Measurements from ENCODE around the gene CAPN9.
A peak's percentile ranks its signal among the peaks of the same experiment; 100 is the strongest.

The CAPN9 gene

GRCh38 chr1:230771773-230772354 is 24.7 kb downstream of the CAPN9 start:
- no peak for TF ChIP-seq CTCF (IDR thresholded peaks at IDR 0.05; ENCODE audit: insufficient read depth, low read depth, low read length, missing control alignments)
- no peak overlapping the region for H3K4me3 ChIP-seq (ENCODE audit: low read length)
- DNase-seq (ENCODE audit: low read depth) = peak; percentile 55

DNA sequence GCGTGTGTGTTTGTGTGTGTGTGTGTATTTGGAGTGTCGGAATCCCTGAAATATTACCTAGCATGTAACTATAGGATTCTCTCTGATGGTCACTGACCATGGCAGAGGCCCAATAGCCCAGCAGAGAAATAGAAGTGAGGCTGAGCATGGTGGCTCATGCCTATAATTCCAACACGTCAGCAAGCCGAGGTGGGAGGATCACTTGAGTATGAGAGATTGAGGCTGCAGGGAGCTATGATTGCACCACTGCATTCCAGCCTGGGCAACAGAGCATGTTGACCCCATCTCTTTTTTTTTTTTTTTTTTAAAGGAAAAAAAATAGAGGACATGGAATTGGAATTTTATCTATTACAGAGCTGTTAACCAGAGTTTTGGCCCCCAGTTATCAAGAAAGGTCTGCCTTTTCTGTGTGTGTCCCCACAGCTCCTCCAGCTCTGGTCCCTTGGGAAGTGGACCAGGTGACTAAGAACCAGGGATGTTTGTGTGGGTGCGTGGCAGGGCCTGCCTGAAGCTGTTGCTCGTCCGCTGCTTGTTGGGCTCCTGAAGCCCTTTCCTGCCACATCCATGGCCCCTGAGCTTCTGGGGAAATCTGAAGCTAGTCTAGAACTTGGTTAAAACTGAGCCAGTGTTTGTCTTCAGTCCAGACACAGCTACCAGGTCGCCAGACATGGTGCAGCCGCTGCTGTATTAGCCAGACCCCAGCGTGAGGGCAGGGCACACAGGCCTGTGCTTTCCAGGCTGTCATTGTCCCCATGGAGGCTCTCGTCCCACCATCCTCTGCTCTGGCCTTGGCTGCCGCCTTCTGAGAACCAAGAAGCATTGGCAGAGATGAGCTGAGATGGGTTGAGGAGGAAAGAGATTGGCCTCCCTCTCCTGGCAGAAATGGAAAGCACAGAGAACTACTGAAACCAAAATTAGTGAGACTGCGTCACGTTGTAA is 25.5 kb downstream of the CAPN9 start:
- peak; percentile 45 for DNase-seq (ENCODE audit: low read depth)
- TF ChIP-seq CTCF (IDR thresholded peaks at IDR 0.05; ENCODE audit: insufficient read depth, low read depth, low read length, missing control alignments) = peak; percentile 70
- H3K4me3 ChIP-seq (ENCODE audit: low read length) = no peak overlapping the region

DNA sequence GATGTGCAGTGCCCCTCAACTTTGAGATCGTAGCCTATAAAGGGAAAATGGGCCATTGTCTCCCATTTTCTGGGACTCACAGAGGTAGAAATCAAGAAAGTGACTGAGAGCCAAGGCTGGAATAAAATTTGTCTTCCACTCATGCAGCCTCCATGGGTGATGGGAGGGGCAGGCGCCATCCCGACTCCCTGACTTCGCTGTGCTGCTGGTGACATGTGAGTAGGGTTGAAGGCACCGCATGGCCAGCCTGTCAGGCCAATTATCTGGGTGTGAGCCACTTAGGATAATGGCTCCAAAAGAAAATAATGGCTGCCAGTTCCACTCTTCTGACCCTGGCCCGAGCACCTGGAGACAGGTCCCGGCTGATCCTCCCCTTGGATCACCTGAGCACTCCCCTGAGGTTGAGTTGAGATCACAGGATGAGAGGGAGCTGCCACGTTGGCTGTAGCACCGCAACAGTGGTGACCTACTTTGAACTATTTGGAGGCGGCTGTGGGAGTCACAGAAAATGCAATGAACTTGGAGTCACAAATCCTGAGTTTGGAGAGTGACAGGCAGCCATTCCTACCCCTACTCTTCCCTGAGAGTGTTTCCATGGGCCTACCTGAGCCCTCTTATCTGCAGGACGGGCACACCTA is 26.3 kb downstream of the CAPN9 start:
- no peak overlapping the region for H3K4me3 ChIP-seq (ENCODE audit: low read length)
- TF ChIP-seq CTCF (IDR thresholded peaks at IDR 0.05; ENCODE audit: insufficient read depth, low read depth, low read length, missing control alignments) = no peak
- DNase-seq (ENCODE audit: low read depth) = no peak

DNA sequence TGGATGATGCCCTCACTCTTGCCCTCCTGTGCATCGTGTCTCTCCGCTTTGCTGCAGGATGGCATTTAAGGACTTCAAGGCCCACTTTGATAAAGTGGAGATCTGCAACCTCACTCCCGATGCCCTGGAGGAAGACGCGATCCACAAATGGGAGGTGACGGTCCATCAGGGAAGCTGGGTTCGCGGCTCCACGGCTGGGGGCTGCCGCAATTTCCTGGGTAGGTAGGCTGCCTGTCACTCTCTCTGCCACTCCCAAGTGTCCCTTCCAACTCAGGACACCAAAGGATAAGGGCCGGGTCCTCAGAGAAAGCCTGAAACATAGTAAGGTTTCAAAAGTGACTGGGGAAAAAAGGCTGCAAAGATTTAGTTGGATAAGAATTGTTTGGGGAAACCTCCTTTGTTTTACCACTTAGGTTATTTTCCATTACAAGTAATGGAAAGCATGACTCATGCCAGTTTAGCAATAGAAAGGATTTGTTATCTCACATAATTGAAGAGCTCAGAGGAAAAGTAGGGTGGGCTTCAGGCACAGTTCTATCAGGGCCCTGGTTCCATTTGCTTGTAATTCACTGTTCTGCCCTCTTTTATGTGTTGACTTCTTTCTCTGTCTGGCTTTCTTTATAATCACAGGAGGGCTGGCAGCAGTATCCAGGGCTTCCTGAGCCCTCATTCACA is 31.9 kb downstream of the CAPN9 start:
- no peak overlapping the region for H3K4me3 ChIP-seq (ENCODE audit: low read length)
- no peak for TF ChIP-seq CTCF (IDR thresholded peaks at IDR 0.05; ENCODE audit: insufficient read depth, low read depth, low read length, missing control alignments)
- DNase-seq (ENCODE audit: low read depth) = peak; percentile 30

DNA sequence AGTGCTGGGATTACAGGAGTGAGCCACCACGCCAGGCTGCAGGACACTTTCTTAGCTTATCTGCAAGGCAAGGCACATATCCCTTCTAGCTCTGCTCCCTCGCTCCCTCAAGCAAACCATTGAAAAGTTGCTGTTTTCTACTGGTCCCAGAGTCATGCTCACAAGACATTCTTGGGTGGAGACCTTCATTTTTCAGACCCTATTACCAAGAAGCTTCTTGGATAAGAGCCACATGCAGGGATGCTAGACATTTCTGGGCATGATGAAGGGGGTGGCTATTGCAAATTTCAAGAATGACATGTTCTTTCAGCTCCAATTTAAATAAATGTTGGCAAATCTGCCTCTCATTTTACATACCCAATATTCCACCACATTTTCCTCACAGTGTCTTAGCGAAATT is 33.9 kb downstream of the CAPN9 start:
- no peak for TF ChIP-seq CTCF (IDR thresholded peaks at IDR 0.05; ENCODE audit: insufficient read depth, low read depth, low read length, missing control alignments)
- DNase-seq (ENCODE audit: low read depth) = no peak
- H3K4me3 ChIP-seq (ENCODE audit: low read length) = no peak overlapping the region

DNA sequence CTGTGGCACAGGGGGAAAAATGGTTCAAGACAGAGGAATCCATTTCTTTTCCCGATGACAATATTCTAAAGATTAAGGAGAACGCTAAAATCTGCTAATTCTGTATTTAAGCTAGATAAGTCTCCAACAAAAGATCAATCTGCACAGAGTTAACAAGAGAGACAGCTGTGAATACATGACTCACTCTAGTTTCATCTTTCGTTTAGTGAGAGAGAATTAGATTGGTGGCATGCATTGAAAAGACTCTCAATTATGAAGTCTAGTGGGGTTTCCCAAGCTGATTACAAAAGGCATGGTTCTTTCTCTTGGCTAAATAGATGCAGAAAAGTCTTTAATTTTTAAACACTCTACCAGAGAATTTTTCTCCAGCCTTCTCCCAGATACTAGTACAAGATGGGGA is 34.4 kb downstream of the CAPN9 start:
- no peak overlapping the region for H3K4me3 ChIP-seq (ENCODE audit: low read length)
- peak; percentile 18 for DNase-seq (ENCODE audit: low read depth)
- no peak for TF ChIP-seq CTCF (IDR thresholded peaks at IDR 0.05; ENCODE audit: insufficient read depth, low read depth, low read length, missing control alignments)
